ENCODE measurements around the gene ITPR1. TPM values are rescaled to one million over a fixed set of nuclear protein-coding genes. Genes with fewer than 3 reads are reported as not detected.

The ITPR1 gene
- polyA plus RNA-seq, 1 donor = 16.4 TPM

DNA sequence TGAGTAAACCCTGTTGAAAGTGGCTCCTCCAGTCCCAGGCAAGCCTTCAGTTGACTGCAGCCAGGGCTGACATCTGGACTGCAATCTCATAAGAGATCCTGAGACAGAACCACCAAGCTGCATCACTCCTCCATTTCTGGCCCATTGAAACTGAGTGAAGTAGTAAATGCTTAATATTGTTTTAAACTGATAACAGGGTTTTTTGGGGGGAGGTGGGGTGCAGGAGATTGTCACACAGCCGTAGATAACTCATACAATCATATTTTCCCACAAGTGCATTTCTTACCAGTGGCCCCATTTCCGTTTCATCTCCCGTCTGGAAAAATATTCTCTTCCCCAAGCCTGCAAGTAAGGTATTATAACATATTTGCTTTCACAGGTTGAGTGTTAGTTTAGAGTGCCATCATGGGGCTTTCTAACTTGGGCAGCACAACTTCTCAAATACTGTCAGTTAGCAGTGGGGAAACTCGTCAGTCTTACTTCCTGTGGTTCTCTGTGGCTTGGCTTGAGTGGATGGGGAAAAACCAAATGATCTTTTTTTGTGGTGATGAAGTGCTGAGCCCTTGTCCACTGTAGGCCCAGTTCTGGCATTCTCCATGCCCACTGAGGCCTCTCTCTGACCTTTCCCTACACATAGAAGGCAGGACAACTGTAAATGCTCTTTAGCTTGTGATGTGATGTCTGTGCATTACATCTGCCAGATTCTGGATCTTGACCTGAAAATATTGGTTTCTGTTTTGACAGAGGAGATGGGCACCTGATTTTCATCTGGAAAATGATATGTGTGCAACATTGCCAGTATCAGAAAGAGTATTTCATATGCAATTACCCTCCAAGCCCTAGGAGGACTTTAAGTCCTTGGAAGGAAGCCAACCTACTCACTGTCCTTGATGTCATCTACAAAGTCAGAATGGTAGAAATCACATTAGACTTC, 396.0 kb downstream of the ITPR1 start:
- DNase-seq (ENCODE audit: low read depth) = no peak

DNA sequence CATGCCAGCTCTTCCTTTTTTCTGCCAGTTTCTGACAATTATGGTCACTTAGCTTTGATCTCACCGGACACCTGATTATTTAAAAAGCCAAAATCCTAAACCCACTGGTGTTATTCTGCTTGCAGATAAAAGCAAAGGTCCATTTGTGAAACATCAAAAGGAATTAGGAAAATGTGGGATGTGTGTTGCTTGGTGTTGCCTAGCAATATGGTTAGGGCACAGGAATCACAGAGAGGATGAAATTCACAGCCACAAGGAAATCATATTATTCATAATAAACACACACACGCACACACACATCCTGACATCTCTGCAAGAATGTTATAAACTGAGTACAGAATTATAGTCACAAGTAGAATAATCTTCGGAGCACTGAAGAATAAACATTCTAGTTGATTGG, 396.7 kb downstream of the ITPR1 start:
- DNase-seq (ENCODE audit: low read depth) = no peak

DNA sequence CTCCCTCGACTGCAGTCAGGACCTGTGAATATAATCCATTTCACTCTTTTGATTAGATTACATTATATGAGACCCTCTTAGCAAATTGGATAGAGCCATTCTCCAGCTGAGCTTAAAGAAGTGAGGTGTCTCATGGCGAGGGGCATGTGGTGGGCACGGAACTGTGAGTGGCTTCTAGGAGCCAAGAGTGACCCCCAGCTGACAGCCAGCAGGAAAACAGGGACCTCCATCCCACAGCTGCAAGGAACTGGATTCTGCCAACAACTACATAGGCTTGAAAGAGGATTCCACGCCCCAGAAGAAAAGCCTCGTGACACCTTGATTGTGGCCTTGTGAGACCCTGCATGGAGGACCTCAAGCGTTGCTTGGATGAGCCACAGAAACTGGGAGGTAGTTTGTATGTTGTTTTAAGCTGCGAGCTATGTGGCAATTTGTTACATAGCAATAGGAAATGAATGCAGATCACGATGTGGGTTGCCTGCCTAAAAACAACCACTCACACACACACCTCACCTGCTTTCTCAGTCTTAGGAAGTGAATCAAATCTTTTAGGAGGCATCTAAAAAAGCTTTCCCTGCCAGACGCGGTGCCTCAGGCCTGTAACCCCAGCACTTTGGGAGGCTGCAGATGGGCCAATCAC, 401.9 kb downstream of the ITPR1 start:
- DNase-seq (ENCODE audit: low read depth) = no peak

DNA sequence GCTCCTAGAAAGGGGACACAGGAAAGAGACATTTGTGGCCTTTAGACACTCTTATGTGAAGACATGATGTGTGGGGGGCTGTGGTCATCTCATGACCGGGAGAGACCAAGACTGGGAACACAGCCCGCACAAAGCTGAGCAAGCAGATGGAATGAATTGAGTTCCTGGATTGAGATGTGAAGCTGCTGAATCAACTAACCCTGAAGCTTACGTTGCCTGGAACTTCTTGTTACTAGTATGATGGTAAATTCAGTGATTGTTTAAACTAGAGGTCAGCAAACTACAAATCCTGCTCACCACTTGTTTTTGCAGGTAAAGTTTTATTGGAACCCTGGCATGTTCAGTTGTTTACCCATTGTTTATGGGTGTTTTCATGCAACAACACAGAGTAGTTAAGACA, 402.7 kb downstream of the ITPR1 start:
- peak; percentile 67 for DNase-seq (ENCODE audit: low read depth)

Other genes with a start within 250 kb of the ITPR1 start
- 15.4 TPM for gene SETMAR, start 190.0 kb upstream of the ITPR1 start, polyA plus RNA-seq (ENCODE audit: insufficient read length)
- gene SUMF1, start 26.1 kb upstream of the ITPR1 start, polyA plus RNA-seq (ENCODE audit: insufficient read length) = 10.9 TPM